HepG2 (cell line): ENCODE measurements around the gene MRPL51. TPM values are rescaled to one million over a fixed set of nuclear protein-coding genes. Genes with fewer than 3 reads are reported as not detected.

Source experiments
- GABPB1 ChIP-seq: IDR thresholded peaks from 2 replicates; pipeline ENCODE4 v1.6.1; 2016; ENCODE audit warnings: mild to moderate bottlenecking, missing genetic modification reagents, moderate library complexity, missing compliant biosample characterization
- TFAP4 ChIP-seq: sonication (generic); IDR thresholded peaks from 2 replicates; pipeline ENCODE4 v1.6.1; 2016; ENCODE audit warnings: low read depth, borderline replicate concordance
- ZNF329 ChIP-seq: sonication (generic); formaldehyde crosslinking; IDR thresholded peaks from 2 replicates; pipeline ENCODE4 v1.9.0; 2021; ENCODE audit warnings: low read depth, mild to moderate bottlenecking, missing genetic modification reagents
- ZNF407 ChIP-seq: sonication (generic); formaldehyde crosslinking; IDR thresholded peaks from one replicate; pipeline ENCODE4 v1.5.1; 2020; ENCODE audit warnings: mild to moderate bottlenecking, missing genetic modification reagents; ENCODE audit errors: not compliant biosample characterization
- ZNF775 ChIP-seq: sonication (generic); formaldehyde crosslinking; IDR thresholded peaks from 2 replicates; pipeline ENCODE4 v1.4.0; 2020; ENCODE audit warnings: missing genetic modification reagents, mild to moderate bottlenecking, moderate library complexity, borderline replicate concordance
- ZSCAN29 ChIP-seq: sonication (generic); formaldehyde crosslinking; conservative IDR thresholded peaks from 2 replicates; pipeline ENCODE4 v1.4.0; 2020; ENCODE audit warnings: mild to moderate bottlenecking, missing genetic modification reagents
- polyA plus RNA-seq, 8 experiments: library from polyadenylated mRNA; depleted of rRNA in 3 of 8; stranded (reverse) in 7 of 8; unstranded in 1 of 8; fragments of >200 nt; fragmentation: Illumina TruSeq in 4 of 8; extraction: Trizol in 4 of 8; gene quantifications; 2 replicates each; pipeline versions ENCODE4 v1.2.1 to v1.2.3, GENCODE V29; 2011 to 2016; ENCODE audit warnings: low read depth in 4 of 8, missing spikeins in 1 of 8, mixed read lengths in 1 of 8; ENCODE audit not compliant: insufficient read depth in 1 of 8
- total RNA-seq, 5 experiments: library from RNA; depleted of rRNA; stranded (reverse); fragments of >200 nt; fragmentation: Illumina TruSeq; extraction: Trizol; gene quantifications; 2 replicates each; pipeline ENCODE4 v1.2.3, GENCODE V29; 2016; ENCODE audit warnings: low read depth in 1 of 5

MRPL51 gene
- total and polyA plus RNA-seq, 2 of the 13 experiments (the other 11 are each of a cell fraction or from before 2014, with no cell fraction given) = 64.8 to 278 TPM

GRCh38 chr12:6532051-6532926 is 39.2 kb upstream of the MRPL51 start (continued):
- TF ChIP-seq ZNF407 (CRISPR knock-in tag) (no peak), ZSCAN29 (CRISPR knock-in tag) (0 out of 2 replicates have a peak, but pooled peaks have one; percentile 51), TFAP4 (0 out of 2 replicates have a peak, but pooled peaks have one; percentile 11), ZNF775 (no peak), ZNF329 (no peak), GABPB1 (CRISPR knock-in tag) (peak; percentile 30; the same call in 1 of the 2 replicates)
- TF ChIP-seq, all 625 proteins: peak for 215
